H7 (cell line): ENCODE results near the gene PRCC. TPM values are rescaled to one million over a fixed set of nuclear protein-coding genes. Genes with fewer than 3 reads are reported as not detected.

Source experiments
- total RNA-seq: library from RNA; depleted of rRNA; stranded (reverse); fragments of >200 nt; shearing (Covaris generic); gene quantifications from 2 replicates; pipeline ENCODE4 v1.2.3, GENCODE V29; 2014; rRNA removed

PRCC gene
- total RNA-seq, 1 experiment from 2014 or later: 107 TPM

Other genes starting within 250 kb of the PRCC start
- gene IQGAP3, start 195.0 kb upstream of the PRCC start, total RNA-seq: 35.6 and 36.8 TPM in 2 replicates
- gene TTC24, start 187.8 kb upstream of the PRCC start, total RNA-seq: 0.52 TPM in 1 of 2 replicates, not detected in the other
- 133 and 151 TPM in 2 replicates for gene NAXE, start 175.8 kb upstream of the PRCC start, total RNA-seq
- gene GPATCH4, start 166.1 kb upstream of the PRCC start, total RNA-seq: 40.6 and 45.0 TPM in 2 replicates
- gene HAPLN2, start 148.1 kb upstream of the PRCC start, total RNA-seq: 0.73 and 1.3 TPM in 2 replicates
- 1.7 and 4.1 TPM in 2 replicates for gene BCAN, start 125.4 kb upstream of the PRCC start, total RNA-seq
- 220 and 231 TPM in 2 replicates for gene NES, start 90.1 kb upstream of the PRCC start, total RNA-seq
- 137 and 190 TPM in 2 replicates for gene CRABP2, start 62.0 kb upstream of the PRCC start, total RNA-seq
- gene METTL25B, start 39.1 kb upstream of the PRCC start, total RNA-seq: 25.7 and 33.1 TPM in 2 replicates
- 55.2 and 56.4 TPM in 2 replicates for gene ISG20L2, start 38.8 kb upstream of the PRCC start, total RNA-seq
- gene MRPL24, start 26.4 kb upstream of the PRCC start, total RNA-seq: 92.1 and 105 TPM in 2 replicates
- 408 and 515 TPM in 2 replicates for gene HDGF, start 15.9 kb upstream of the PRCC start, total RNA-seq
- gene SH2D2A, start 49.3 kb downstream of the PRCC start, total RNA-seq: 4.3 and 8.4 TPM in 2 replicates
- gene INSRR, start 91.6 kb downstream of the PRCC start, total RNA-seq: not detected in 2 replicates
- 0.07 and 0.22 TPM in 2 replicates for gene NTRK1, start 93.3 kb downstream of the PRCC start, total RNA-seq
- gene PEAR1, start 126.2 kb downstream of the PRCC start, total RNA-seq: 1.2 and 1.8 TPM in 2 replicates
- gene LRRC71, start 153.1 kb downstream of the PRCC start, total RNA-seq: not detected in 2 replicates